IPS-18c (cell line): ENCODE measurements around the gene SLC16A13.
"Not testable (repeated sequence)": the region's sequence is repeated elsewhere in the genome, so short reads cannot be mapped to it uniquely, and the experiment has no call there.

Source experiments
- H3K4me3 ChIP-seq: 2 replicates; pipeline ENCODE4 v1.7.0; 2013; ENCODE audit warnings: low read depth, mild to moderate bottlenecking, low read length, moderate library complexity; ENCODE audit not compliant: insufficient read depth
- H3K9me3 ChIP-seq: one replicate; pipeline ENCODE4 v1.6.1; 2013; ENCODE audit warnings: mild to moderate bottlenecking, low read length, moderate library complexity; ENCODE audit not compliant: control insufficient read depth, insufficient read depth

The SLC16A13 gene

DNA sequence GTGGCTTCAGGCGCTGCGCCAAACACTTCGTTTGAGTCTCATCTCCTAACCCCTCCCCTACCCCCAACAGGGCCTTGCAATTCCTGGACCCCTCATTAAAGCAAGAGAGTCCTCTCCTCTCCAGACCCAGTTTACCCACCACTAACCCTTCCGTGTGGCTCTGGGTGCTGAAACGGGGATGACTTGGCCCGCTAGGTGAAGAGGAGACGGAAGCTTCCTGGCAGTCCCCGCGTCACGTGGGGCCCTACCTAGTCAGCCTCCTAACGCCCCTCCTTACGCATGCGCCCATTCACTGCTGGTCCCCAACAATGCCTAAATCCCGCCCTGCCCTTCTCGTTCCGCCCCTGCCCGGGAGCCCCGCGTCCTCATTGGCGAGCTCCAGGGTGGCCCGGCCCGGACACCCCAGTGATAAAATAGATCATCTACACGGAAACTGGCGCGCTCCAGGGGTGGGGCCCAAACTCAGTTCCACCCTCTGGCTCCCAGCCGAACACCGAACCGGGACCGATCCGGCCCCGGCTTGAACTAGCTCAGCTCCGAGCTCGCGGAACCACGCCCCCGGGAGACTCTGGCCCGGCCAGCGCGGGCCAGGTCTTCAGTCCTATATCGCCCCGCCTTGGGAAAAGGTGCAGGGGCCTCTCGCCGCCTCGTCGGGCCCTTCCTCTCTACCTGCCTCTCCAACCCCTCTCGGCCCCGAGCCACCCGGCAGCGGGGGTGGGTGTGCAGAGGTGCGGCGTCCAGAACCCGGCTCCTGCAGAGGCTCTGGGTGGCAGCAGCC is at the start of gene SLC16A13:
TSS of gene SLC16A13 (plus strand) at position 425 of the 778 bp plus-strand sequence. CDS start 368 bp downstream, outside the sequence.
- H3K9me3 ChIP-seq, result peaks cover 3% of the 10 kb centered on the region
- peak within 1 kb of the TSS; percentile 90 for H3K4me3 ChIP-seq

DNA sequence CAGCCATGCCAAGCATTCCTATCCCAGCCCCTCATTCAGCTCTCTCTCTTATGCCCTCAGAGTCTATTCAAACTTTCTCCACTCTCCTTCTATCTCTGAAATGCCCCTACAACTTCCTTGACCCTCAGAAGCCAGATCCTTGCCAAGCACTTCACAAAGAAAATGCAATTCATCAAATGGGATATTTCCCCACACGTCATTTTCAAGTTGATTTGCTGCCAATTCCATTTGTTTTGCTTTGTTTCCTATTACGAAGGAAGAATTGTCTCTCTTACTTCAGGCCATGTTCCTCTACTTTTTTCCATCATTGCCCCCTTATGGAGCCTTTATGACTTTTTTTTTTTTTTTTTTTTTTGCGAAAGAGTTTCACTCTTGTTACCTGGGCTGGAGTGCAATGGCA is 49.1 kb upstream of the SLC16A13 start:
- no peak overlapping the region for H3K4me3 ChIP-seq
- no peaks in the 10 kb centered on the region for H3K9me3 ChIP-seq

GRCh38 chr17:6989779-6990178 is 46.0 kb upstream of the SLC16A13 start:
- Histone ChIP-seq H3K4me3 (no peak overlapping the region), H3K9me3 (no peaks in the 10 kb centered on the region)

GRCh38 chr17:6993613-6994056 is 42.2 kb upstream of the SLC16A13 start:
- not testable (repeated sequence) for H3K9me3 ChIP-seq, H3K4me3 ChIP-seq

DNA sequence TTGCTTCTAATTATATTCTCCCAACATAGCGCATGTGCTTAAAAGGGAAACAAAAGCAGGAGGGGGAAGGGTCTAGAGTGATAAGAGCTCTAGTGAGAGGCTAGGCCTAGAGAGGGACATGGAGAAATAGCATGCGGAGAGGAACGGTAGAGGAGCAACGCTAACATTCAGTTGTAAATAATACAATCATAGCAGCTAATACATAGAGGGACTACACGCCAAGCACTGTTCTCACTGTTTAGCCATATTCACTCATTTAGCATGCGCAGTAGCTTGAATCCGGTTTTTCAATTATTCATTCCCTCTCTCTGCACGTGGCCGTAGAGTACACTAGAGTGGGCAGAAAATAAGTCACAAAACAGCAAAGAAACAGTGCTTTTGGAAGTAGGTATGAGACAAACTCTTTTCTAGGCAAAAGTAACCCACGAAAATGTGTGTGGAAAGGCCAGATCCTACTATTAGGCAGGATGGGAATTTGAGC is 41.7 kb upstream of the SLC16A13 start:
- Histone ChIP-seq H3K4me3 (no peak overlapping the region), H3K9me3 (no peaks in the 10 kb centered on the region)

DNA sequence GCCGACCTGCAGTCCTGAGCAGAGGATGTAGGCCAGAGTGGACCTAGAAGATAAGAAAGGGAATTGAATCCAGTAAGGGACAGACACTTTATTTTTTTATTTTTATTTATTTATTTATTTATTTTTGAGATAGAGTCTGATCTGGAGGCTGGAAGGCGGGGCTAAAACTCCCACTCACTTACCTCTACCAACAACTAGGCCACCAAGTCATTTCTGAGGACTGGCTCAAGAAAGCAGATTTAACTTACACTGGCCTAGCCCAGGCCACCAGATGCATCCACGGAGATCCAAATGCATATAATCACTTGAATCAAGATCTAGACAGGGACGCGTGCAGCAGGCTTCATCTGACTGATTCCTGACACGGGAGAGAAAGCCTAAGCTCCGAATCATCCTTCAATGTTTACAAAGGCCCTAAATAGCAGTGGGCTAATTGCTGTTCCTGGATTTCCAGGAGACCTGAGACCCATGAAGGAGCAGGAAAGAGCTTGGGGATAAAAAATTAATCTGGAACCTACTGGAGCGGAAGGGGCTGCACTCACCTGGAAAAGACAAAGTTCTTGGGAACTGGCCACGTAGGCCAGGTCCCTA is 41.1 kb upstream of the SLC16A13 start:
- Histone ChIP-seq H3K9me3 (no peaks in the 10 kb centered on the region), H3K4me3 (peak overlapping the region; percentile 63; the same call in 1 of the 2 replicates)

DNA sequence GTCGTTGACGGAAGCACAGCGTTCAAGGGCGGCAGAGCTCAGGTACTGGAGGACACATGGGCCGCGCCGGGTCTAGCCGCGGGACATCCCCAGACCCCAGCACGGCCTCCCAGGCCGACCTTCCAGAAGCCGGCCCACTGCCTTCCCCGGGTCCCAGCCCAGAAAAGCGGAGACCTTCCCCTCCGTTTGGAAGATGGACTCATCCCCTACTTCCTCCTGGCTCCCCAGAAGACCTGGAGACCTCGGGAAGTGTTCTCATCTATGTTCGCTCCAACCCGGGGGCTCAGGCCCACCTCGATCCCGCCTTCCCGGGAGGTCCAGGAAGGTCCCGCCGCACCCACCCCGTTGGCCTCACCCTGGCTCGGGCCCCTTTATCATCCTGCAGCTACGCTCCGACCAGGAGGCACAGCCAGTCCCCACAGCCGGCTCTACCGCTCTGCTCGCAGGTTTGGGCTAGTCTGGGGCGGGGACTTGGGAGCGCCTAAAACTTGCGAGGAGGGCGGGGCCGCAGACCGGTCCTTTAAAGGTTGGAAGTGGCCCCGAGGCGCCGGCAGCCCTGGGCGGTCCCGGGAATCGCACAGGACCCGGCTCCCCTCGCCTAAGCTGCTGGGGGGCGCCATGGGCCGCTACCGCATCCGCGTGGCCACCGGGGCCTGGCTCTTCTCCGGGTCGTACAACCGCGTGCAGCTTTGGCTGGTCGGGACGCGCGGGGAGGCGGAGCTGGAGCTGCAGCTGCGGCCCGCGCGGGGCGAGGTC is 40.1 kb upstream of the SLC16A13 start, which contains the start of gene ALOX12:
TSS of gene ALOX12 (plus strand) at position 550 of the 756 bp plus-strand sequence. CDS start at position 619, 69 bp downstream.
- Histone ChIP-seq H3K9me3 (no peaks in the 10 kb centered on the region), H3K4me3 (peak within 1 kb of the TSS; percentile 63)

- peak overlapping the region; percentile 63 for H3K4me3 ChIP-seq
These were observed 39.4 kb upstream of the SLC16A13 start for GRCh38 chr17:6996256-6997011.

DNA sequence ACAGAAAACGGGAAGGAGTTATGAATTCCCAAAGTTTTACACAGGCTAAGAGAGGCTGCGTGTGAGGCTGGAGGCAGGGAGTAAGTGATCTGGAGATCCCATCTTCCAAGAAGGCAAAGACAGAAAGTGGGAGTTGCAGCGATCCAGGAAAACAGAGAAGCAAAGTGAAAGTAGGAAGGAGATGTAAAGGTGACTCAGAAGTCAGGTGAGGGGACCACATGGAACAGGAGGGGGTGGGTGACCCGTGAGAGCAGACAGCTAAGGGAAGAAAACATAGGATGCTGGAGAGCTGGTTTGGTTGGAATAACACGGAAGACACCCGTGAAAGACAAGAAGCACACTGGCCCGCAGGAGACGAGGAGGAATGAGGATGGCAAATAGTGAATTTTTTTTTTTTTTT is 38.6 kb upstream of the SLC16A13 start:
- Histone ChIP-seq H3K9me3 (peaks cover 1% of the 10 kb centered on the region), H3K4me3 (no peak overlapping the region)

More at GRCh38 chr17:6996256-6997011, 39.4 kb upstream of the SLC16A13 start:
- no peaks in the 10 kb centered on the region for H3K9me3 ChIP-seq

GRCh38 chr17:6998855-6999508 is 36.8 kb upstream of the SLC16A13 start:
- H3K4me3 ChIP-seq, result no peak overlapping the region
- H3K9me3 ChIP-seq, result peaks cover 2% of the 10 kb centered on the region

DNA sequence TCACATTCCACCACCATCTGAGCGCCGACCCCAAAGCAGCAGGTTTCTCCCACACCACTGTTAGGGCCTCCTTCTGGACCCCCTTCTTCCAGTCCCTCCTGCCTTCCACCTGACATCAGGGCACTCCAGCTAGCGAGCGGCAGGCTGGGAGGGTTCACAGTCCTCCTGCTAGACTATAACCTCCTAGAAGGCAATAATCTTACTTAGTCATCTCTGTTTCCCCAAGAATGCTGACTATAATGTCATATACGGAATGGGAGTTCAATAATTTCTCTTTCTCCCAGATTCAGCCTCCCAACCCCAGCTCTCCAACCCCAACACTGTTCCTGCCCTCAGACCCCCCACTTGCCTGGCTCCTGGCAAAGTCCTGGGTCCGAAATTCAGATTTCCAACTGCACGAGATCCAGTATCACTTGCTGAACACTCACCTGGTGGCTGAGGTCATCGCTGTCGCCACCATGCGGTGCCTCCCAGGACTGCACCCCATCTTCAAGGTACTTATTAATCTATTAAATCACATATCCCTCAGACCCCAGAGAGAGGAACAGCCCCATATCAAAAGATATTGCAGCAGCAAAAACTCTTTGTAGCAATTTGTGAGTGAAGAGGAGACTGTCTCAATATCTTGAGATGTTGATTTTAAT is 34.4 kb upstream of the SLC16A13 start:
- peaks cover 2% of the 10 kb centered on the region for H3K9me3 ChIP-seq
- H3K4me3 ChIP-seq, result no peak overlapping the region

GRCh38 chr17:7002288-7003047 is 33.3 kb upstream of the SLC16A13 start:
- no peak overlapping the region for H3K4me3 ChIP-seq

GRCh38 chr17:7003745-7004144 is 32.1 kb upstream of the SLC16A13 start:
- Histone ChIP-seq H3K4me3 (no peak overlapping the region), H3K9me3 (peaks cover 2% of the 10 kb centered on the region)

More at GRCh38 chr17:7002288-7003047, 33.3 kb upstream of the SLC16A13 start:
- peaks cover 2% of the 10 kb centered on the region for H3K9me3 ChIP-seq

GRCh38 chr17:7004398-7005253 is 31.2 kb upstream of the SLC16A13 start:
- peaks cover 2% of the 10 kb centered on the region for H3K9me3 ChIP-seq
- H3K4me3 ChIP-seq, result no peak overlapping the region

- Histone ChIP-seq H3K9me3 (peaks cover 2% of the 10 kb centered on the region), H3K4me3 (no peak overlapping the region)
These were observed 30.1 kb upstream of the SLC16A13 start for GRCh38 chr17:7005716-7006115.
